Raji (cell line): ENCODE measurements around the gene TMEM30A.

Source experiments
- POLR2A ChIP-seq: IDR thresholded peaks from 2 replicates; pipeline ENCODE4 v1.6.1; 2011; ENCODE audit warnings: low read depth, low read length, control low read depth; ENCODE audit not compliant: insufficient read depth

Gene TMEM30A

GRCh38 chr6:75215291-75215690 lies 69.3 kb downstream of the TMEM30A start:
- TF ChIP-seq POLR2A, result no peak

DNA sequence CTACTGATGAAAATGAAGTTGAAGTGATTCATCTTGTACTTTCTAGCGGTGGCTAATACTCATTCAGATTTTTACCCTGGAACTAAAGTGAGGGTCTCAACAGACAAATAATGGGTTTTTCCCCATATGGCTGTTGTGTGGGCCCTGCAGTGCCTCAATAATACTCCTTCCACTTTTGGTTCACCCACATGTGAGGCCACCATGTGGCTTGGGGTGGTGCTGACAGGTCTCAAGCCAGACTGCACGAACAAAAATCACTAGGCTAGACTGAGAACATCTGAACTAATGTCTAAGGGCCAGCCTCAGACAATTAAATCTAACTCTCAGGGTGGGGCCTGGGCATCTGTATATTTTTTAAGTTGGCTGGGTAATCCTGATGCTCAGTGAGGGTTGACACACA lies 70.9 kb downstream of the TMEM30A start:
- TF ChIP-seq POLR2A, result no peak

GRCh38 chr6:75213112-75213511 lies 71.5 kb downstream of the TMEM30A start:
- TF ChIP-seq POLR2A, result no peak

- no peak for TF ChIP-seq POLR2A
Measured at GRCh38 chr6:75211920-75212590, 72.5 kb downstream of the TMEM30A start.

DNA sequence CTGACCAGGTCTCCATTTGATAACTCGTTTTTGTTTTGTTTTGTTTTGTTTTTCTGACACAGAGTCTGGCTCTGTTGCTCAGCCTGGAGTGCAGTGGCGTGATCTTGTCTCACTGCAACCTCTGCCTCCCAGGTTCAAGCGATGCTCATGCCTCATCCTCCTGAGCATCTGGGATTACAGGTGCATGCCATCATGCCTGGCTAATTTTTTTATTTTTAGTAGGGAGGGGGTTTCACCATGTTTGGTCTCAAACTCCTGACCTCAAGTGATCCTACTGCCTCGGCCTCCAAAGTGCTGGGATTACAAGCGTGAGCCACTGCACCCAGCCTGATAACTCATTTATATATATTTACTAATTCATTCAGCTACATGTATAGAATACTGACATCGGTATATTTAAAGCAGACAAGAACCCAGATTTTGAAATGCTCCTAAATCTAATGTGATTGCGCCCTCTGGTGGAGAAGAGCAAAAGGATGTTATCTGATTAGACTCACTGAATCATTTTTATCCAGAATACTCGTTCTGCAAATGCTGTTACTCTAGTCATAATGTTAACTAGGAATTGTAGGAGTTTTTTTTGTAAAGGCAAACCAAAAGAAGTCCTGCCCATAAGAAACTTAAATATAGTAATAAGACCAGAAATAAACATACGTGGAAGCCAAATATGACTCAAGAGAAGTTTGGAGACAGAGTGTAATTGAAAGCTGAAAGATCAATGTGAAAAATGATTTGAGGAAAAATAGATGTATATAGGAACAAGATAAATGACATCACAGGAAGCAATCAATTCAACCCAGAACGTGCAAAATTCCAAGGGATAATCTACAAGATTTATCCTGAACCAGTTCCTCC lies 73.5 kb downstream of the TMEM30A start:
- TF ChIP-seq POLR2A, result no peak

DNA sequence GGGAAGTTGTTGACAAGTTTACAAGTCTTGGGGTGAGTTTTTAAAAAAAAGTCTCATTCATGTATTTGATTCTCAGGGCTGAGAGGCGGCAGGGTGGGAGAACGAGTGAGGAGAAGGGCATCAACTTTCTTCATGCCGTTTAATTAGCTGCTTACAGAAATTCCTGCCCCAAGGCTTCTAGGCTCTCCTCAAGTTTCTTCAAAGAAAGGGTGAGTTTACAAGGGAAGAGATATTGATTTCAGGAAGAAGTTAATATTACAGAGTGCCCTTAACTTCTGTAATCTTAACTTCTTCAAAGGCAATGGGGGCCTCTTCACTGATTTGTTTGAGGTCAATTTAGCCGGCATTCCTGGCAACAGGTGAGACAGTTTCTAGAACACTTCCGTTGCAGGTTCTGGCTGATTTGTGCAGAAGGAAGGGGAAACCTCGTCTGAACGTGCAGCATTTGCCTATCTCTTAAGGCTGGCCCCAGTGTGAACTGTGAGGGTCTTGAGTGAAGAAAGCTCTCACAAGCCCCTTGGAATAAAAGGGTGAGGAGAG lies 75.3 kb downstream of the TMEM30A start:
- TF ChIP-seq POLR2A, result no peak

DNA sequence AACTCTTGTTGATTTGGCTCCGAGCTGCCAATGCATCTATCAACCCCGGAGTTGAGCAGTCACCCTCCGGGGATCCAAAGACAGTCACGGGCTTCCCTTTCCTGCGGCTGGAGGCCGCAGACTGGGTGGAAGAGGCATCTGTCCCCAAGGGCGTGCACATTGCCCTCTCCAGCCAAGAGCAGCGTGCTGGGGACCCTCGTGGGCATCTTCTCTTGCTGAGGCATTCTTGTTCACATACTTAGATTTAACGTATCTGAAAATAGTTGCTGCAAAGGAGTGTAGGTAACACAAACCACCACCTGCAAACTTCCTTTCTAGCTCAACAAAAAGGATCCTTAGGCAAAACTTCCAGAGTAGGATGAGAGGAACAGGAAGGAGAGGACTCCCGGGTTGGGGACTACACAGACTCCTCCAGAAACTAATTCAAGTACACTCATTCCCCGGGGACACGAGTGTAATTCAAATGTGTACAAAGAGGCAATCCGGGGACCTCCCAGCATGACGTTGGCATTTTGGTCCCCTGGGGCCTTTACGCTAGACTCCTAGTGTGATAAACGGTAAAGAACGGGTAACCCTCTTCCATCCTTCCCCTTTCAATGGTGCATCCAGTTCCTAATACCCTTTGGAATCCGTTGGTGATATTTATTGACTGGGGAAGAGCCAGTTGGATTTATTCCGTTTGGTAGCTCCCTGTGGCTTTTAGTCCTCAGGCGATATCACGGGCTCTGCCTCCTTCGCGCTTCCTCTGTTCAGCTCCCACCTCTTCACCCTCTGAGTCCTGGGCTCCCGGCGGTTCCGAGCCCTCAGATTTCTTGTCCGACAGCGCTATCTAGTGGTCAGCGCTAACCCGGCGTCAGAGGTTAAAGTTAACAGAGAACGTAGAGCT lies 76.1 kb downstream of the TMEM30A start:
- no peak for TF ChIP-seq POLR2A

DNA sequence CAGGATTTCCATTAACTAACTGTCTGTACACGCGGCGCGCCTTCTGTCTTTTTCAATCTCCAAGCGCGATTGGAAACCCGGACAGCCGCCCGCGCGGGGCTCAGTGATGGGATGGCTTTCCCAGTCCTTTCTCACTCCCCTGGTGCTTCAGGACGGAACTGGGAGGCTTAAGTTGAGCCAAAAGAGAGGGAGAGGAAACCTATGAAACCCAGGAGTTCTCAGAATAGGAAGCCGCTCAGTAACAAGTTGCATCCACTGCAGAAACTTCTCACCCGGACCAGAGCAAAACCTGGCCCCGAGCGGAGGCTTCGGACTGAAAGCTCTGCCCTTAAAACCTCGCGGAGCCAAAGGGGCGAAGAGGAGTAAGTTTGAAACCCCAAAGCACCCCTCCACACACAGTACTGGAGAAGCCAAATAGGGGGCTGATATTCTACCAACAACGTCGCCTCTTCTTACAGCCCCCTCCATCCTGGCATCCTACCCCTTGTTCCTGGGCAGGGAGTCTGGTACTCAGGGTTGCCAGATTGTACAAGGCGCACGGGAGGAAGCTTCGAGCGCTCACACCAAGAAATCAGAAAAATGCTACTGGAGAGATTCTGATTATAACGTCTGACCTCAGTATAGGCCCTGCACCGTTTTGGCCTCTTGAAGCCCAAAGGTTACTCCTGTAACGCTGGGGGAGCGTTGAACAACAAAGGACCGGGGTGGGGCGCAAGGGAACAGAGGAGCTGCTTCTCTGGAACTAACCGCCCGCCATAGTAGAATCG lies 77.8 kb downstream of the TMEM30A start:
- no peak for TF ChIP-seq POLR2A

DNA sequence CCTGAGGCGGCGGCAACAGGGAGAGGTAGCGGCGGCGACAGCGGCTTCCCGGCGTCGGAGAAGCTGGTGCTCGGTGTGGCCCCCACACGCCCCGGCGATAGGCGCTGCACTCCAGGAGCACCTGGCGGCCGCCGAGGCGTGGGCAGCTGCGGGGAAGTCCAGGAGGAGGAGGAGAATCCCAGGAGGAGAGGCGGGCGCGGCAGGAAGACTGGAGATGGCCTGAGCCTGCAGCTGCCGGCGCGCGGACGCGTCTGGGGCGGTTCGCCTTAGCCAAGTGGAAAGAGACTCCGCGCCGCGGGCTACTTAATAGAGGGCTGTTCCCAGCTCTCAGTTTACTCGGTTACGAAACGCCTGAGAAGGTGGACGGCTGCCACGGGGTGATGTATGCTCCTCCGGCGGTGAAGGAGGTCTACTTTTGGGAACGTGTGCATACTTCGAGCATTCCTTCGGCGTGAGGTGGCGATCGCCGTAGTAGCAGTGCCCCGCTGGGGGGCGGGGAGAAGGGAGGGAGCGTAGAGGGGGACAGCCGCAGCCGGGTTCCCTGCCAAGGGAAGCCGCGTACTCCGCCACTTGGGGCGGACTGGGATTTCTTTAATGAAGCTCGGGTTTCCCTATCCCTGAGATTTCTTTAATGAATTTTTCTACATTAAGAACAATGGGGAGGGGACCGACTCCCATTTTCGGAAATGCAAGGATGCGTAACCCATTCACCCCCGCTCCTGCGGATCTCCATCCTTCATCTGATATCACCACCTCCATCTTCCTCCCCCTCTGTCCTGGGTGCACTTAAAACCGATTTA lies 78.6 kb downstream of the TMEM30A start, which contains the start of gene COL12A1:
TSS of gene COL12A1 (minus strand) at position 278 of the 800 bp plus-strand sequence. CDS start 3,261 bp downstream, outside the sequence.
- TF ChIP-seq POLR2A, result no peak

- TF ChIP-seq POLR2A, result no peak
Measured at GRCh38 chr6:75204959-75205775, 79.4 kb downstream of the TMEM30A start.

- TF ChIP-seq POLR2A, result no peak
Measured at GRCh38 chr6:75204217-75204958, 80.2 kb downstream of the TMEM30A start.

GRCh38 chr6:75203721-75204120 lies 80.9 kb downstream of the TMEM30A start:
- TF ChIP-seq POLR2A, result no peak
